GM10248 (cell line): ENCODE results near the gene LDLRAD4.

ENCODE experiments used
- CTCF ChIA-PET: fragments of 300-600 bp; sonication (Branson Sonifier 250); formaldehyde crosslinking; extraction: SDS; loops from one replicate; lab custom pipeline; 2021; ENCODE audit warnings: antibody characterized with exemption; lab: Yijun Ruan, JAX
- POLR2A ChIA-PET: fragments of 350-650 bp; sonication (Branson Sonifier 250); formaldehyde crosslinking; extraction: SDS; loops from one replicate; lab custom pipeline; 2020; ENCODE audit warnings: antibody characterized with exemption; lab: Yijun Ruan, JAX
- DNase-seq: peaks from one replicate; pipeline ENCODE4 v3.0.0; 2012; ENCODE audit errors: extremely low spot score
- CTCF ChIP-seq: IDR thresholded peaks from 2 replicates; pipeline ENCODE4 v1.5.1; 2012; ENCODE audit warnings: mild to moderate bottlenecking, low read depth; ENCODE audit errors: extremely low read depth, missing control alignments, control extremely low read depth

Gene LDLRAD4

GRCh38 chr18:13524054-13524453, 305.5 kb downstream of the LDLRAD4 start:
- CTCF ChIA-PET, result interaction anchor here (1.4 to 1.6 kb wide), 4 partner anchors 9 to 34 kb away, joined by 3 to 4 read pairs (median 4); no protein-coding TSS in a partner anchor
- no peak for TF ChIP-seq CTCF
- POLR2A ChIA-PET, result no interaction called here

DNA sequence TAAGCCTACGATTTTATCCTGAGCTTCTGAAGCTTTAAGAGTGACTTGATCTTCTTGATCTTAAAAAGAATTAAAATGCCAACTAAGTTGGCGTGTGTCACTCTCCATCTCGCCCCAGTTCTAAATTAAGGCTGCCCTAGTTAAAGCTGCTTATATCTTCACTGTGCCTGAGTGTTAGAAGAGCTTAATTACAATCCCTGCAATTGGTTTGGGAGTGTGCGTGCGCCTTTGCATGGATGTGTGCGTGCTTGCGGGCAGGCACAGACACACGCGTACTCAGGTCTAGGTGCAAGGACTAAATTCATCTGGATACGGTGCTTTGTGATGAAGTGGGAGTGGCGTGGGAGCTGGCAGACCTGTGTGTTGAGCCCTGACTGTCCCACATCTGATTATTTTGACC, 306.3 kb downstream of the LDLRAD4 start:
- CTCF ChIA-PET, result interaction anchor here (0.8 to 1.7 kb wide), 7 partner anchors 8 to 309 kb away, joined by 3 to 4 read pairs (median 4); no protein-coding TSS in a partner anchor
- POLR2A ChIA-PET, result no interaction called here
- no peak for TF ChIP-seq CTCF
- DNase-seq, result no peak

More at GRCh38 chr18:13524054-13524453, 305.5 kb downstream of the LDLRAD4 start:
- no peak for DNase-seq

- ChIA-PET CTCF (interaction anchor here (0.8 to 1.7 kb wide), 5 partner anchors 10 to 309 kb away, joined by 3 to 4 read pairs (median 4); no protein-coding TSS in a partner anchor), POLR2A (no interaction called here)
- TF ChIP-seq CTCF, result no peak
- DNase-seq, result no peak
Measured at GRCh38 chr18:13525381-13526029, 306.9 kb downstream of the LDLRAD4 start.

DNA sequence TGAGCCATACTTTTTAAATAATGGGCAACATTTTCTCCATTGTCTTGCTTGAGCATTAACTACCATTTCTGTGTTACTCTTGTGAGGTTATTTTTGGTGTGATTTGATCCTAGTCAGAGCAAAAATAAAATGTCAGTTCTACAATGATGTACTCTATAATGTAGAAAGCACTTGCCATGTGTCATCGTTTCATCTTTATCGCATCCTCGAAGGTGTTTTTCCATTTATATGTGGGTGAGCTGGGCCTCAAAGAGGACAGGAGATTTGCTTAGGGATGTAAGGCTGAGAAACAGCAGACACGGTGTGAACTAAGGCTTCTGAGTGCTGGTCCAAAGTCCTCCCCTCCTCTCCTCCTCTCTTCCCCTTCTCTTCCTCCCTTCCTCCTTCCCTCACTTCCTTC, 308.0 kb downstream of the LDLRAD4 start:
- TF ChIP-seq CTCF, result no peak
- no peak for DNase-seq
- ChIA-PET POLR2A (no interaction called here), CTCF (interaction anchor here (3.4 kb wide), 1 partner anchor 12 kb away, joined by 14 read pairs; no protein-coding TSS in a partner anchor)

GRCh38 chr18:13527256-13527655, 308.7 kb downstream of the LDLRAD4 start:
- ChIA-PET CTCF (interaction anchor here (1.1 to 3.4 kb wide), 2 partner anchors 9 to 13 kb away, joined by 3 to 14 read pairs; no protein-coding TSS in a partner anchor), POLR2A (no interaction called here)
- DNase-seq, result no peak
- no peak for TF ChIP-seq CTCF

- DNase-seq, result no peak
- no peak for TF ChIP-seq CTCF
- ChIA-PET CTCF (interaction anchor here (1.1 to 3.4 kb wide), 2 partner anchors 9 to 14 kb away, joined by 3 to 14 read pairs; no protein-coding TSS in a partner anchor), POLR2A (no interaction called here)
Measured at GRCh38 chr18:13527730-13528129, 309.2 kb downstream of the LDLRAD4 start.
